C4-2B (cell line): ENCODE measurements around the gene DYNLT4.
"Not testable (repeated sequence)": the region's sequence is repeated elsewhere in the genome, so short reads cannot be mapped to it uniquely, and the experiment has no call there.

Source experiments
- H3K27ac ChIP-seq: fragments of 450-650 bp; 2 replicates; pipeline ENCODE4 v1.5.1; 2017
- CTCF ChIP-seq: fragments of 450-650 bp; conservative IDR thresholded peaks from 2 replicates; pipeline ENCODE4 v1.5.1; 2017; ENCODE audit warnings: mild to moderate bottlenecking
- ZFX ChIP-seq: fragments of 450-650 bp; IDR thresholded peaks from 2 replicates; pipeline ENCODE4 v1.6.1; 2017

The DYNLT4 gene

GRCh38 chr1:44828003-44828651 lies 21.0 kb upstream of the DYNLT4 start:
- TF ChIP-seq CTCF: no peak
- no peak for TF ChIP-seq ZFX
- H3K27ac ChIP-seq: no peak overlapping the region

GRCh38 chr1:44827197-44828002 lies 20.2 kb upstream of the DYNLT4 start:
- TF ChIP-seq CTCF: no peak
- no peak for TF ChIP-seq ZFX
- no peak overlapping the region for H3K27ac ChIP-seq

GRCh38 chr1:44826375-44827196 lies 19.4 kb upstream of the DYNLT4 start:
- TF ChIP-seq ZFX (no peak), CTCF (no peak)
- no peak overlapping the region for H3K27ac ChIP-seq

GRCh38 chr1:44824392-44824791 lies 17.2 kb upstream of the DYNLT4 start:
- H3K27ac ChIP-seq: not testable (repeated sequence)

- no peak for TF ChIP-seq ZFX
- no peak for TF ChIP-seq CTCF
- H3K27ac ChIP-seq: no peak overlapping the region
Measured at GRCh38 chr1:44822981-44823451, 15.9 kb upstream of the DYNLT4 start.

GRCh38 chr1:44822131-44822701 lies 15.1 kb upstream of the DYNLT4 start:
- no peak for TF ChIP-seq CTCF
- no peak for TF ChIP-seq ZFX
- no peak overlapping the region for H3K27ac ChIP-seq

- TF ChIP-seq CTCF (no peak), ZFX (no peak)
- no peak overlapping the region for H3K27ac ChIP-seq
Measured at GRCh38 chr1:44821240-44821715, 14.1 kb upstream of the DYNLT4 start.
